Left ventricle myocardium inferior (tissue), 1 donor: ENCODE measurements around the gene MYH11. TPM values are rescaled to one million over a fixed set of nuclear protein-coding genes. Genes with fewer than 3 reads are reported as not detected.

Source experiments
- DNase-seq: peaks from one replicate; pipeline ENCODE4 v3.0.0-alpha.2; 2020
- H3K27ac ChIP-seq: fragments of 200-600 bp; replicated peaks from 2 replicates; pipeline ENCODE4 v1.8.0; 2021
- H3K27me3 ChIP-seq: fragments of 200-600 bp; 2 replicates; pipeline ENCODE4 v1.8.0; 2021; ENCODE audit warnings: low read depth
- H3K36me3 ChIP-seq: fragments of 200-600 bp; 2 replicates; pipeline ENCODE4 v1.8.0; 2021
- H3K4me1 ChIP-seq: fragments of 200-600 bp; 2 replicates; pipeline ENCODE4 v1.8.0; 2021
- H3K4me3 ChIP-seq: fragments of 200-600 bp; 2 replicates; pipeline ENCODE4 v1.8.0; 2021; ENCODE audit warnings: mild to moderate bottlenecking, moderate library complexity
- H3K9me3 ChIP-seq: fragments of 200-600 bp; replicated peaks from 2 replicates; pipeline ENCODE4 v1.8.0; 2021
- CTCF ChIP-seq: fragments of 200-600 bp; IDR thresholded peaks from 2 replicates; pipeline ENCODE4 v1.8.0; 2021; ENCODE audit warnings: antibody characterized with exemption, mild to moderate bottlenecking, borderline replicate concordance
- intact Hi-C: fragments of 100-400 bp; cut with micrococcal nuclease; formaldehyde crosslinking; loops from one replicate; pipeline ENCODE4 v1.11.0; 2022
- total RNA-seq: library from RNA; stranded (reverse); fragmentation: NEBNext Ultra II Directional; extraction: Animal tissue kit (Norgen Biotek cat#: 25700); gene quantifications from one replicate; pipeline ENCODE4 v1.2.1, GENCODE V29; 2021
- donor health status: DM: no; HTN: yes; CAD: no; lungs with severe emphysema.

MYH11 gene
- total RNA-seq, 1 donor from 2014 or later, result 15.6 TPM

- no peak overlapping the region for H3K4me3 ChIP-seq
- intact Hi-C loops, result no loop called here
- no peaks in the 10 kb centered on the region for H3K9me3 ChIP-seq
- peaks cover 41% of the 10 kb centered on the region for H3K36me3 ChIP-seq
- DNase-seq, result no peak
- TF ChIP-seq CTCF, result no peak
- H3K27ac ChIP-seq, result no peak overlapping the region
- no peaks in the 10 kb centered on the region for H3K27me3 ChIP-seq
- H3K4me1 ChIP-seq, result no peaks in the 10 kb centered on the region
These were observed 140.0 kb downstream of the MYH11 start for GRCh38 chr16:15716694-15717447.

GRCh38 chr16:15715221-15715620, 141.6 kb downstream of the MYH11 start:
- Histone ChIP-seq H3K9me3 (no peaks in the 10 kb centered on the region), H3K4me1 (no peaks in the 10 kb centered on the region), H3K36me3 (peaks cover 36% of the 10 kb centered on the region), H3K27me3 (no peaks in the 10 kb centered on the region), H3K27ac (no peak overlapping the region), H3K4me3 (no peak overlapping the region)
- intact Hi-C loops, result no loop called here
- no peak for DNase-seq
- no peak for TF ChIP-seq CTCF

- peaks cover 36% of the 10 kb centered on the region for H3K36me3 ChIP-seq
- intact Hi-C loops, result no loop called here
- no peak overlapping the region for H3K27ac ChIP-seq
These were observed 142.2 kb downstream of the MYH11 start for GRCh38 chr16:15714393-15715172.

GRCh38 chr16:15708997-15709396, 147.8 kb downstream of the MYH11 start:
- TF ChIP-seq CTCF, result no peak
- Histone ChIP-seq H3K27ac (no peak overlapping the region), H3K36me3 (no peaks in the 10 kb centered on the region), H3K4me1 (no peaks in the 10 kb centered on the region), H3K27me3 (no peaks in the 10 kb centered on the region), H3K4me3 (no peak overlapping the region), H3K9me3 (no peaks in the 10 kb centered on the region)
- DNase-seq, result no peak
- intact Hi-C loops, result loop anchor here (10.0 kb wide), 1 partner anchor 64 kb away; the partner anchor contains the start of gene MARF1

More at GRCh38 chr16:15714393-15715172, 142.2 kb downstream of the MYH11 start:
- DNase-seq, result no peak
- H3K4me3 ChIP-seq, result no peak overlapping the region
- no peaks in the 10 kb centered on the region for H3K27me3 ChIP-seq
- no peaks in the 10 kb centered on the region for H3K4me1 ChIP-seq
- no peak for TF ChIP-seq CTCF
- no peaks in the 10 kb centered on the region for H3K9me3 ChIP-seq

GRCh38 chr16:15708096-15708495, 148.7 kb downstream of the MYH11 start:
- no peaks in the 10 kb centered on the region for H3K27me3 ChIP-seq
- no peak for DNase-seq
- H3K36me3 ChIP-seq, result no peaks in the 10 kb centered on the region
- no peak for TF ChIP-seq CTCF
- intact Hi-C loops, result loop anchor here (10.0 kb wide), 1 partner anchor 63 kb away; the partner anchor contains the start of gene MARF1
- H3K27ac ChIP-seq, result no peak overlapping the region
- no peaks in the 10 kb centered on the region for H3K4me1 ChIP-seq
- H3K9me3 ChIP-seq, result no peaks in the 10 kb centered on the region
- H3K4me3 ChIP-seq, result no peak overlapping the region
